ENCODE results near the gene PMIS2.
"Not testable (repeated sequence)": the region's sequence is repeated elsewhere in the genome, so short reads cannot be mapped to it uniquely, and the experiment has no call there.

Gene PMIS2

DNA sequence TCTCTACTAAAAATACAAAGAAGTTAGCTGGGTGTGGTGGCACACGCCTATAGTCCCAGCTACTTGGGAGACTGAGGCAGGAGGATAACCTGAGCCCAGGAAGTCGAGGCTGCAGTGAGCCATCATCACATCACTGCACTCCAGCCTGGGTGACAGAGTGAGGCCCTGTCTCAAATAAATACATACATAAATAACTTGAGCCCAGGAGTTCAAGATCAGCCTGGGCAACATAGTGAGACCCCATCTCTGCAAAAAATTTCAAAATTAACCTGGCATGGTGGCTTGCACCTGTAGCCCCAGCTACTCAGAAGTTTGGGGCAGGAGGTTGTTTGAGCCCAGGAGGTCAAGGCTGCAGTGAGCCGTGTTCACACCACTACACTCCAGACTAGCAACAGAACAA lies 9.1 kb downstream of the PMIS2 start:
- not testable (repeated sequence) for DNase-seq

DNA sequence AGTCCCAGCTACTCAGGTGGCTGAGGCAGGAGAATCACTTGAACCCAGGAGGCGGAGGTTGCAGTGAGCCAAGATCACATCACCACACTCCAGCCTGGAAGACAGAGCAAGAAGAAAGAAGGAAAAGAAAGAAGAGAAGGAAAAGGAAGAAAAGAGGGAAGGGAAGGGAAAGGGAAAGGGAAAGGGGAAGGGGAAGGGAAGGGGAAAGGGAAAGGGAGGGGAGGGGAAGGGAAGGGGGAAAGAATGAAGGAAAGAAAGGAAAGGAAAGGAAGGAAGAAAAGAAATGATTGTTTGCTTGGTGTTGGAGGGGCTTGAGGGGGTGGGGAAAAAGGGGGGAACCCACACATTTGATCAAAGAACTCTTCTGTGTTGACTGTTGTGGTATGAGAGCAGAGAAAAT lies 10.0 kb downstream of the PMIS2 start:
- no peak for DNase-seq

DNA sequence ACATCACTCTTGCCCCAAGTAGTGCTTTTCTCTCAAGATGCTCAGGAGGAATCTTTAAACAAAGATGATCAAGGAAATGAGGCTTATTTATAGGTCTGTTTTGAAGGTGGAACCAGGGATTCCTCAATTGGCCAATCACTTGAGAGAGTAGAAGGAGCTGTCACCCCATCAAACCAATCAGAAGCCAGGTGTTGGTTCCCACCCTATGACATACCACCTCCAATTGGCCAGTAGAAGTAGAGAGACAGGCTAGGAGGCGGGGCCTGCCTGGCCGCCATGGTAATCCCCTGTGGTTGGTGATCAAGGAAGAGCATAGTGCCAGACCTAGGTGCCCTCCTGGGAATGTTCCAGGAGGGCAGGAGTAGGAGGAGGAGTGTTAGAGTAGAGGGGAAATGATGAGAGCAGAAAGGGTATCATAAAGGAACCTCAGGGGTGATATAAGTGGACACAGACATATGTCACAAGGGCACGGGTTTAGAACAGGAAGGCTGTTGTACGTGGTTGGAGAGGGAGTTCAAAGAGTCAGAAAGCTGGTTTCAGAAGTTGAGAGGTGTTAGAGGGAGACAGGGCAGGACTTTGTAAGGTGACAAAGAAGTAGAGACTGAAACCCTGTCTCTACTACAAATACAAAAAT lies 10.5 kb downstream of the PMIS2 start:
- DNase-seq: no peak

DNA sequence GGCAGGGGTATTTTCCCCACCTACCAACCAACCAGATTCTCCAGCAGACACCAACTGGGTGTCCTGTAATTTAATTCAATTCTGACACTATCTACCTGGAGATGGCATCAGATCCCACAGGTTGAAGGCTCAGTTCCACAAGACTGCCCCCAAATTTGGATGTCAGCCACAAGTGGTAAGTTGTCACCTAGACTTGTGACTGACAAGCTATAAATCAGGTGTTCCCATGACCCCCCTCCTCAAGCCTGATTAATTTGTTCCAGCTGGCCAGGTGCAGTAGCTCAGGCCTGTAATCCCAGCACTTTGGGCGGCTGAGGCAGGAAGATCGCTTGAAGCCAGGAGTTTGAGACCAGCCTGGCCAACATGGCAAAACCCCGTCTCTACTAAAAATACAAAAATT lies 16.0 kb downstream of the PMIS2 start:
- DNase-seq: no peak

DNA sequence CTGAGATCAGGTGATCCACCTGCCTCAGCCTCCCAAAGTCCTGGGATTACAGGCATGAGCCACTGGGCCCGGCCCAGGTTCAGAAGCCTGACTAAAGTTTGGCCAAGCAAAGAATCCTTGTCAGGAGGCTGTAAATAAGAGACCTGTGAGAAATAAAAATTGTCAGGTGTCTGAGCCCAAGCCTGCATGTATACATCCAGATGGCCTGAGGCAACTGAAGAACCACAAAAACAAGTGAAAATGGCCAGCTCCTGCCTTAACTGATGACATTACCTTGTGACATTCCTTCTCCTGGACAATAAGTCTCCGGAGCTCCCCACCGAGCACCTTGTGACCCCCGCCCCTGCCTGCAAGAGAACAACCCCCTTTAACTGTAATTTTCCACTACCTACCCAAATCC lies 18.5 kb downstream of the PMIS2 start:
- not testable (repeated sequence) for DNase-seq

DNA sequence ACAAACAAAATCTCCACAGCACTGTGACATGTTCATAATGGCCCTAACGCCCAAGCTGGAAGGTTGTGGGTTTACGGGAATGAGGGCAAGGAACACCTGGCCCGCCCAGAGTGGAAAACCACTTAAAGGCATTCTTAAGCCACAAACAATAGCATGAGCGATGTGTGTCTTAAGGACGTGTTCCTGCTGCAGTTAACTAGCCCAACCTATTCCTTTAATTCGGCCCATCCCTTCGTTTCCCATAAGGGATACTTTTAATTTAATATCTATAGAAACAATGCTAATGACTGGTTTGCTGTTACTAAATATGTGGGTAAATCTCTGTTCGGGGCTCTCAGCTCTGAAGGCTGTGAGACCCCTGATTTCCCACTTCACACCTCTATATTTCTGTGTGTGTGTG lies 21.2 kb downstream of the PMIS2 start:
- not testable (repeated sequence) for DNase-seq

DNA sequence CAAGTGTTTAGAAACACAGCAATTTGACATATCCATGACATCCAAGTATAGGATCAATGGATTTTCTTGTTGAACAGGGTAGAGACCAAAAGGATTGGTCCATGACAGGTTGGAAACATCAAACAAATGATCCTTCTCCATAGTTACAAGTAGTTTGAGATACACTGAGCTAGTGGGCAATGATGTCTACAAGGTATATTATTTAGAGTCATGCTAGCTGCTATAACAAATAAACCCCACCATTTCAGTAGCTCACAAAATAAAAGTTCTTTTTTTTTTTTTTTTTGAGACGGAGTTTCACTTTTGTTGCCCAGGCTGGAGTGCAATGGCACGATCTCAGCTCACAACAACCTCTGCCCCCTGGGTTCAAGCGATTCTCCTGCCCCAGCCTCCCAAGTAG lies 21.7 kb downstream of the PMIS2 start:
- DNase-seq: no peak

DNA sequence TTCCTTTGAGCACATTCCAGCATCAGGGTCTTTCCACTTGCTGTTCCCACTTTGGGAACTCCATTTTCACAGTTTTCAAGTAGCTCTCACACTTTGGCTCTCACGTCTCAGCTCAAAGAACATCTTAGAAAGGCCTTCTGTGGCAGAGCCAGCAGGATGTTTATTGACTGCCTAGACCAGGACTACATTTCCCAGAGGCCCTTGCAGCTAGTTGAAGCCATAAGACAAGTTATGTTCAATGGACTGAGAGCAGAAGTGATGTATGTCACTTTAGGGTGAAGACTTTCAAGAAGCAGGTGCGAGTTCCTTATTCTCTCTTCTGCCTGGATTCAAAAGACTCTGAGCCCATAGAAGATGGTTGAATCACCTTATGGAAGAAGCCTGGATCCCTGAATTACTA lies 22.3 kb downstream of the PMIS2 start:
- DNase-seq: no peak

DNA sequence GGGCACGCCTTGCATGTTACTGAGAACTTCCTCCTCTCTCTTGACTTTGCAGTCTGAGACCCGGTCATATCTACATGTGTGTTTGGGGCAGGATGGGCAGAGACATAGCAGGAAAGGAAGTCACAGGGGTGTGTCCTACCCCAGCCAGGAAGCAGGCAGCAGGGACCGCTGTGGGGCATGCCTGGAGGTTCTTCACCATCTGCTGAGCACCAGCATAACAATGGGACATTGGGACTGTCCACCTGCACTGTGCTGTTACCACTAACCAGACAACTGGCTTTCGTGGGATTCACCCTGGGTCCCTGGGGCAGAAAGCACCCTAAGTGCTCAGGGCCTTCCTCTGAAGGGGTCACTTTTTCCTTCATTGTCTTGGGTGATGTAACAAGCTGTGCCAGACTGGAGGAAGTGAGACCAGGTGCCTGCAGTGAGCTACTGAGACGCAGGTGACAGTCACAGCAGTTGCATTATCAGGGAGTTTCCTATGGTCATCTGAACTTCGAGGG lies 23.9 kb downstream of the PMIS2 start:
- DNase-seq: no peak

DNA sequence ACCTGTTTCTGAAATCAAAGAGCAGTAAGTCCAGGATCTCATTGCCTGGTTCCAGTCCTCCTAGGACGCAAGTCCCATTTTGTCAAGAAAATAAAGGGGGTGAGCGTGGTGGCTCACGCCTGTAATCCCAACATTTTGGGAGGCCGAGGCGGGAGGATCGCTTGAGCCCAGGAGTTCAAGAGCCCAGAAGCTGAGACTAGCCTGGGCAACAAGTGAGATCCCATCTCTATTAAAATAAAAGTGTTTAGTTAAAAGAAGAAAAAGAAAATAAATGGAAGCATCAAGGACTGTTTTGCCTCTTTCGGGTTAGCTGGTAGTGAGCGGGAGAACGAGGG lies 26.2 kb downstream of the PMIS2 start:
- DNase-seq: no peak

DNA sequence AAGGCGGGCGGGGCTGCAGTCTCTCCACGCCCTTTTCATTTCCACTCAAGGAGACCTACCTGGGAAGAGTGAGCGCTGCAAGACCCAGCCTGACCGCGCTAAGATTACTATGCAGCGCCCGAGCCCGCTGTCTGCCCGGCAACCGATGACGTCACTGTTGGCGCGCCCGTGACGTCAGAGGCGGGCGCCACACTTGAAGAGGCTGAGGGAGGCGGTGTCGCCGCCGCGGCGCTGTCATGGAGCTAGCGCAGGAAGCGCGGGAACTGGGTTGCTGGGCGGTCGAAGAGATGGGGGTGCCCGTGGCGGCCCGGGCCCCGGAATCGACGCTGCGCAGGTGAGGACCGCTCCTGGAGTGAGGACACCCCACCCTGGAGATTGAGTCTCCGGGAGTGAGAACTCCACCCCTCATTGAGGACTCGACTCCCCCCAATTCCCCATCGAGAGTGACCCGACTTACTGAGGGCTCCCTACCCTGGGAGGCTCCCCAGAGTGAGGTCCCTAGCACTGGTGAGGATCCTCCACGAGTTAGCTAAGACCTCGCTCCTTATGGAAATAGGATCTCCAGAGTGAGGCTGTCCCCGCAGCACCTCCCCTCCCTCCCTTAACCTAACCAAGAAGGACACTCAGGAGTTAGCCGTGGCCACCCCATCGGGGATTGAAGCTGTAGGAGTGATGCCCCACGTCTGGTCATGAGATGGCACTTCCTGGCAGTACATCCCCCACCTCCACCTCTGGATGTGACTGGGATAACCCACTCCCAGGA lies 26.8 kb downstream of the PMIS2 start, which contains the start of gene HAUS5:
Gene HAUS5, plus strand, starts transcription at position 177 of the 763 bp plus-strand sequence. Its CDS starts 60 bp downstream, at position 237.
- peak; percentile 95 for DNase-seq

DNA sequence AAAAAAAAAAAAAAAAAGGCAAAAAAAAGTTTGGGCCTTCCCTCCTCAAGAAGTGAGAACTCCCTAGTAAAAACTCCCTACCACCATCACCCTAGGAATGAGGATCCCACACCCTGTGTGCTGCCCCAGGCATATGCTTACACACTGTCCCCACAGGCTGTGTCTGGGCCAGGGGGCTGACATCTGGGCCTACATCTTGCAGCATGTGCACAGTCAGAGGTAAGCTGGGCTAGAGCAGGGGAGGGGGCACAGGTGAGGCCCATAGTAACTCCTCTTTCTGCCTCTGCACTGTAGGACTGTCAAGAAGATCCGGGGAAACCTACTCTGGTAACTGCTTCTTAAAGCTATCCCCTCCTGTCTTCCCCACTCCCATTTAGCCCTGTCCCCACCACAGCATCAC lies 27.6 kb downstream of the PMIS2 start:
- no peak for DNase-seq

DNA sequence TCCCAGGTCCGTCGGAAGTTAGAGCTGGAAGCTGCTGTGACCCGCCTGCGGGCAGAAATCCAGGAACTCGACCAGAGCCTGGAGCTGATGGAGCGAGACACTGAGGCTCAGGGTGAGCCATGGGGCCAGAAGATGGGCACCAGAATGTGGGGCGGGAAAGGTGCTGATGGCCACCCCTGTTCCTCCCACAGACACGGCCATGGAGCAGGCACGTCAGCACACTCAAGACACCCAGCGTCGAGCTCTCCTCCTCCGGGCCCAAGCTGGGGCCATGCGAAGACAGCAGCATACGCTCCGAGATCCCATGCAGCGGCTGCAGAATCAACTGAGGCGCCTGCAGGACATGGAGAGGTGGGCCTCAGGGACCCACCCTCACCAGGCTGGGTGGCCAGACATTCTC lies 29.1 kb downstream of the PMIS2 start:
- DNase-seq: no peak

DNA sequence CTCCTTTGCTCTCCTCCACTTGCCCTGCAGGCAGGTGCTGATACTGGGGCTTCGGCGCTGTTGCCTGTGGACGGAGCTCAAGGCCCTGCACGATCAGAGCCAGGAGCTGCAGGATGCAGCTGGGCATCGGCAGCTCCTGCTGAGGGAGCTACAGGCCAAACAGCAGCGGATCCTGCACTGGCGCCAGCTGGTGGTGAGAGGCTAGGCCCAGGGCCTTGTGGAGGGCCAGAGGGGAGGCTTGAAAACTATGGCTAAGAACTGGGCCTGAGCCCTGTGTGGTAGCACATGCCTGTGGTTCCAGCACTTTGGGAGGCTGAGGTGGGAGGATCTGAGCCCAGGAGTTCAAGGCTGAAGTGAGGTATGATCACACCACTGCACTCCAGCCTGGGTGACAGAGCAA lies 32.9 kb downstream of the PMIS2 start:
- DNase-seq: no peak

DNA sequence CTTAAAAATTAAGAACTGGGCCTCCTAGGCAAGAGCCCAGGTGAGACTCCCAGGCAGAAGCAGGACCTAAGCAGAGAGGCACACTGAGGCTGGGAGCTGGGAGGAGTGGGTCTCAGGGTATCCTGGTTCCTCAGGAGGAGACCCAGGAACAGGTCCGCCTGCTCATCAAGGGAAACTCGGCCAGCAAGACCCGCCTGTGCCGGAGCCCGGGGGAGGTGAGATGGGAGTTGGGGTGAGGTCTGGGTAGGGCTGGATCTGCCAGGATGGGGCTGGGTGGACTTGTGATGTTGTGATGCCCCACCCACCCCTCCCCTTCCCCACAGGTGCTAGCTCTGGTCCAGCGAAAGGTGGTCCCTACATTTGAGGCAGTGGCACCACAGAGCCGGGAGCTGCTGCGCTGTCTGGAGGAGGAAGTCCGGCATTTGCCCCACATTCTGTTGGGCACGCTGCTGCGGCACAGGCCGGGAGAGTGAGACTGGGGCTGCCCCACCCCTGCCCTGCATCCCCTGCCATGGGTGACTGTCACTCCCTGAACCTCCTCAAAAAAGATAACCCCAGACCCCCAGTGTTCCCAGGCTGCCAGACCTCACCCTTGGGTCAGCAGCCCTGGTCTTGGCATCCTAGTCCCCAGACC lies 33.4 kb downstream of the PMIS2 start:
- no peak for DNase-seq

DNA sequence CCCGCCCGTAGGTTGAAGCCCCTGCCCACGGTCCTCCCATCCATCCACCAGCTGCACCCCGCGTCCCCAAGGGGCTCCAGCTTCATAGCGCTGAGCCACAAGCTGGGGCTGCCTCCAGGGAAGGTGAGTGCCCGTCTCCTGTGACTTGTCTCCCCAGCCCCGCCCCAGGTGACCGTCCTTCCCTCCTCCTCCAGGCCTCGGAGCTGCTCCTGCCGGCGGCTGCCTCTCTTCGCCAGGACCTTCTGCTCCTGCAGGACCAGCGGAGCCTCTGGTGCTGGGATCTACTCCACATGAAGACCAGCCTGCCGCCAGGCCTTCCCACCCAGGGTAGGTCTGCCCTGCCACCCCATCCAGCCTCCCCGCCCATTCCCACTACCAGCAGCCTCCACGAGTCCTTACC lies 34.0 kb downstream of the PMIS2 start:
- DNase-seq: no peak

DNA sequence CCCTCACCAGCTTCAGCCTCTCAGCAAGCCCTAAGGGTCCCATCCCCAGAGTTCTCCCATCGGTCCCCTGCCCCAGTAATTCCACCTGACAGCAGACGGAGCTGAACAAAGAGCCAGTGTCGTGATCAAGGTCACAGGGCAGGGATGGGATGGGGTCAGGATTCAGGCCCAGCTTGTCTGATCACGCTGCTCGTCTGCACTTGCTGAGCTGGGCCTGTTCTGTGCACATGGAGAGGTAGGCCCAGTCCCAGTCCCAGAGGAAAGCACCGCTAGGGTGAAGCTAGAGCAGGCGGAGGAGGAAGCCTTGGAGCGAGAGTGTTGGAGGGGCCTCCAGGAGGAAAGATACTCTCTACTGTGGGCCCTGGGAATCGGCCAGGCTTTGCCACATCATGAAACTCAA lies 35.7 kb downstream of the PMIS2 start:
- no peak for DNase-seq

DNA sequence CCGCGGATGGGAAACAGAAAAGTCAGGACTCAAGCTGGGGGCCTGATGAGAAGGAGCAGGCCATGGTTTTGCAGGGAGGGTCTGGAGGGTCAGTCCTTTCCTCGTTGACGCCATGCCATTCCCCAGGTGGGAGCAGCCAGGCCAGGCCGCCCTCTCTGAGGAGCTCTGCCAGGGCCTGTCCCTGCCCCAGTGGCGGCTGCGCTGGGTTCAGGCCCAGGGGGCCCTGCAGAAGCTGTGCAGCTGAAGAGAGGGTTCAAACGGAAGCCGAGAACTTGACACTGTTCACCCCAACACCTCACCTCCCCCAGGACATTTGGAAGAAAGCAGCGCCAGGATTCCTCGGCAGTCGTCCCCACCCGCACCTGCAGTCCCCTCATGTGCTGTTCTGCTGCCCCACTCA lies 36.8 kb downstream of the PMIS2 start:
- DNase-seq: no peak

DNA sequence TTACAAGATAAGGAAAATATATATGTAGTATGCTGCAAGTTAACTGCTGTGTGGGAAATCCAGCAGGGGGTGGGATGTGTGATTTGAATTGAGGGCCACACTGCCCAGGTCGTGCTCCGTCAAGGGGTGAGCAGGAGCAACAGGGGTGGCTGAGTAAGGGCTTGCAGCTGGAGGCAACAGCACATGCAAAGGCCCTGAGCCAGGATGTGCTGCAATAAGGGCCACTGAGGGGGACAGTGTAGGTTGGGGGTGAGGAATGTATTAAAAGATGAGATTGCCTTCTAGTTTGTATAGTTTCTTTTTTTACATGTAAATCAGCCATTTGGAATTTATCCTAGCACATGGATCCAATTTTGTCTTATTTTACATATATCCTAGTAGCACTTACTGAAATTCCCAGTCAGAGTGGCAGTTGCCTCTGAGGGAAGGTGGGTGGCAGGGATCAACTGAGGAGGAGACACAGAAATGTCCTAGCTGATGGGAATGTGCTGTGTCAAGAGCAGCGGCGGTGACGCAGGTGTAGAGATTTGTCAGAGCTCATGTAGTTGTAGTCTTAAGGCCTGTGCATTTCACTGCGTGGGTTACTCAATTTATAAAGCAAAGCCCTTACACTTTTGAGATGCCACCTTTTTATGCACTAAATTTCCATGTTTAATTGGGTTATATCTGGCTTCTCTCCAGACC lies 37.5 kb downstream of the PMIS2 start:
- no peak for DNase-seq

DNA sequence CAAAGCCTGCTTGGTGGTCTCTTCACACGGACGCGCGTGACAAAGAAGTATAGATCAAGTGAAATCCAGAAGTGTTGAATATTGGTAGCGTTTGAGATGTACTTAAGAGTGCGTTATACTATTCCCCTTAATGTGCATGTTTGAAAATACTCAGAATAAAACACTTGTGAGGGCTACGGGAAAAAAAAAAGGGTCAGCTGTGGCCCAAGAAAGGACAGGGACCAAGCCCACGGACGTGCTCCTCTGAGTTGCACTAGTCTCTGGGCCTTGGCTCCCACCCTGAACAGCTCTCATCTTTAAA lies 42.2 kb downstream of the PMIS2 start:
- no peak for DNase-seq

DNA sequence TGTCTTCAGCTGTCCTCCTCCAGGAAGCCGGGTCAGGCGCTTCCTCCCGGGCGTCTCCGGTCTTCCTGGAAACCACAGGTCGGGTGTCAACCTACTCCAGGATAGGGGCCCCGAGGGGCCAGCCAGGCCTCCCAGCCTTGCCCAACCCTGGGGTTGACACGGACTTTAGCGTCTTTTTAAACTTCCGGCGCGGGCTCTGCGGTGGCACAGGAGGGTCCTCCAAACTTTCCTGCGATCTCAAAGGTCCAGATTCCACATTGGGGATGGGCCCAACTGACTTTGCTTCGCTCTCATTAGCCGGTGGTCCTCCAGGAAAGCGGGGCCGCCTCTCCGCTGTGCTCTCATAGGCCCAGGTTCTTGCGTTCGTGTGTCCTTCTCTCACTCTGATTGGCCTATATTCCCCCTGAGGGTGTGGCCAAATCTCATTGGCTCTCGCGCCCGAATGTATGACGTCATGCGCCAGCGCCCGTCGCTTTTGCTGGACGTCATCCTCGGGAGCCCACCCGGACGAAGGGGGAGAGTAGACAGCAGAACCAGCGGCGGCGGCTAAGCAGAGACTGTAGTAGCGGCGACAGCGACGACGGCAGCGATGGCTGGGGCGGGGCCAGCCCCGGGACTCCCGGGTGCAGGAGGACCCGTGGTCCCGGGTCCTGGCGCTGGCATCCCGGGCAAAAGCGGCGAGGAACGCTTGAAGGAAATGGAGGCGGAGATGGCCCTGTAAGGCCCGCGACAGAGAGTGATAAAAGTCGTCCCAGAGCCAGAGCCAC lies 42.8 kb downstream of the PMIS2 start, which contains the start of gene RBM42:
Gene RBM42, plus strand, starts transcription at position 472 of the 767 bp plus-strand sequence. Its CDS starts 118 bp downstream, at position 590.
- peak; percentile 93 for DNase-seq

DNA sequence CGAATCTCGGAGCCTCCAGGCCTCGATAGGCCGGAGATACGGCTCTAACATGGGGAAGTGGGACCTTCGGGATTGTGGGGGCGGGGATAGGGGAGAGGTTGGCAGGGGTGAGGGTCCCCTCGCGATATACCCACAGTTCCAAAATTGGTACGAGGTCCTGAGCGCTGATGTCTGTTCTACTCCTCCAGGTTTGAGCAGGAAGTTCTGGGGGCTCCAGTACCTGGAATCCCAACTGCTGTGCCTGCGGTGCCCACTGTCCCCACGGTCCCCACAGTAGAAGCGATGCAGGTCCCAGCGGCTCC lies 43.3 kb downstream of the PMIS2 start:
- no peak for DNase-seq
